GM19452 (cell line): ENCODE results near the gene CCDC85C.

Experiments
- ATAC-seq: cut with Tn5 transposase; IDR thresholded peaks from one replicate; pipeline ENCODE4 v1.9.1; 2021; ENCODE audit not compliant: unreplicated experiment

The CCDC85C gene

DNA sequence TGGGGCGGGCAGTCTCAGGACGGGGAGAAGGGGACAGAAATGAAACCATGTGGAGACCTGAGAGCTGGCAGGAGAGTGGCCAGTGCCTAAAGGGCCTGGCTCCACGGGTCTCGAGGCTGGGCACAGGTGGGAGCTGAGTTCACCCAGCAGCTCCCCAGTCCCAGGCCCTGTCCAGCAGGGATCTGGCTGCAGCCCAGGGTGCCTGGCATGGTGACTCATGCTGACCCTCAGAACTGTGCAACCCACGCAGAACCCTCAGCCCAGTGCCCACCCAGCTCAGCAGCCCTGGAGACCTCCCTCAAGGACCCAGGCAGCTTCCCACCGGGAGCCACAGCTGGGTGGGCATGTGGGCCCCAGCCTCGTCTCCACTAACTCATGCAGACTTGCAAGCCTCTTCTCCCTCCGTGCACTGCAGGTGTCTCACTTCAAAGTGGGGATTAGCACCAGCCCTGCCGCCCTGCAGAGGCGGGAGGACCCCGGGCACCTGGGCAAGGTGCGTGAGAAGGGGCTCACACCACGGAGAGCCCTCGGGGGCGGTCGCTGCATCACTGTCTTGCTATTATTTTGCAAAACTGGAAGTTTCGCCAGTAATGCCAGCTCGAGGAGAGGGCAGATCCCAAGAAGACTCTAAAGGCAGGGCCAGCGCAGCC lies 76.5 kb downstream of the CCDC85C start:
- no peak for ATAC-seq

DNA sequence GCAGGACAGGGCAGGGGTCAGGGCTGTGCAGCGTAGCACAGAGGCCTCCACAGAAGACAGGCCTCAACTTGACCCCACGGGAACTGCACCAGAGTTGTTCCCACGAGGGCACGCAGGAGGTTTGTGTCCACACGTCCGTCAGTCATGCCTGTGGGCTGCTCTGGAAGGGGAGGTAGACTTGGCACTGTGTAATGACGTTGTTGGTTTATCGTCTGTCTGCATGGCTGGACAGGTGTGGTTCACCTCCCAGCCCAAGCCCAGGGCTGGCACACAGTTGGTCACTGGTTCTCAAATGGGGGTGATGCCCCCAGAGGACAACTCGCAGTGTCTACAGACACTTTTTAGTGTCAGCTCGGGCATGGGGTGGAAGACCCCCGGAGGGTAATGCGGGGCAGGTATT lies 77.0 kb downstream of the CCDC85C start:
- ATAC-seq, result no peak

DNA sequence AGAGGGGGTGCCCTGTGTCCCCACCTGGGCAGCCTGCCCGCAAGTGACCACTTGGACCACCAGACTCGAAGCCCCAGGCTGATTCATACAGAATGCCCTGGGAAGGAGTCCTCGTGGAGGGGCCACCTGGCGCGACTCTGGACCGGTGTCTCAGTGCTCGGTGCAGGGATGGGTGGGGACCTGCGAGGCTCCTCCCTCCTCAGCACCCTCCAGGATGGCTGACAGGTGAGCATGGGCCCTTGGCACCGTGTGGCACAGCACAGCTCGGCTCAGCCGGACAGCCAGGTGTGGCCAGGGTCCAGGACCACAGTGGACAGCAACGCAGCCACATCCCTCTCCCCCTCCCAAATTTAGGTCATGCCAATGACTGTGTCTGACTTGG lies 78.3 kb downstream of the CCDC85C start:
- ATAC-seq, result no peak

DNA sequence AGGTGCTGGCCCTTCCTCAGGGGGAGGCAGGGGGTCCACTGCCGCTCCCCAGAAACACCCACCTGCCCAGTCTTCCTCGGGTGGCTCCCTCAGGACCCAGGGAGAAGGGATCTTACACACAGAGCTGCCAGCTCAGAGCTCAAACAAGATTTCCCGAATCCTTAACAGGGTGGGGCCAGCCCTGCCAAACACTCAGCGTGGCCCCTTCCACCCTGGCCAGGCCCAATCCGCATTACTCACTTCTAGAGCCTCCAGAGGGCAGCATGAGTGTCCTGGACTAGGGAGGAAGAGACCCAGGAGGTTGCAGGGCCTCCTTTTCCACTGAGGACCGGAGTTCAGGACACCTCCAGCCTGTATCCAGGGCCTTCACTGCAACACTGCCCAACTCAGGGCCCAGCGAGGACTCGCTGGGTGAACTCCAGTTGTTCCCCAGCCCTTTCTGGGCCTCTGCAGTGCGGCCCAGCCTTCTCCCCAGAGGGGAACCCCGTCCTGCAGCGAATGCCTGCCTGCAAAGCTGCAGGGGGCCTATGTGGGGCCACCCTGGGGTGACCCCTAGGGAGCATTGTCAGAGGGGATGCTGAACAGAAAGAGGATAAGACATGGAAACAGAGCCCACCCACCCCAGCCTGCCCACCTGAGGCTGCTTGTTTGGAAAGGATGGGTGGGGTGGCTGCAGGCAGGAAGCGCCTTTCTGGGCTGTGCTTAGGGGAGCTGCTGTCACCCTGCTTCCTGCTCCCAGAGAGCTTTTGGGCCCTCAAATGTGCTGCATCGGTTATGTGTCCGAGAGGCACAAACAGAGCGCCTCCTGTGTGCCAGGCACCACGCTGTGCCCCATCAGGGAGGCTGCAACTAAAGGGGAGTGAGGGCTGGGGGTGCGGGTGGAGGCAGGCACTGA lies 79.0 kb downstream of the CCDC85C start:
- ATAC-seq, result no peak

DNA sequence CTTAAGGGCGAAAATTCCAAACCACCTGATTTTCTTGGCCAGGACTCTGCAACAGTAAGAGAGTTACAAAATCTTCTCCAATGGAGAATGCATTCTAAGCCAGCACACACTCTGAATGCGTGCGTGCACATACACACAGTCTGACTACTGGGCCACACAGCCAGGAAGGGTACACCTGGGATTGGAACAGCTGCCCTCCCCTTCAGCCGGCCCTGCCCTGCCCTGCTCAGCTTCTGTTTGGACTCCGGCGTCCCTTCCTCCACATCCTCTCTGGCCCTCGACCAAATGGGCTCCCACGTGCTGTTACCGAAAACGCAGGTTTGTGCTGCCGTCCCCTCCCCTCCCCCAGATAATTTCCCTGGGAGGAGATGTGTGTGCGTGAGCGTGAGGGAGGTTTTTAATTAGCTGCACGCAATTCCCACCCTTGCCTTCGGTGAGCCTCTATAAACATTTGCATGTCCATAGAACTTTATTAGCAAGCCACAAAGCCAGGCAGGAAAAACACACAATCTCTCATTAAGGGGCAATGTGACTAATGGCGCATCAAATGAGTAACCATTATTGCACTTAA lies 79.8 kb downstream of the CCDC85C start:
- ATAC-seq, result no peak

DNA sequence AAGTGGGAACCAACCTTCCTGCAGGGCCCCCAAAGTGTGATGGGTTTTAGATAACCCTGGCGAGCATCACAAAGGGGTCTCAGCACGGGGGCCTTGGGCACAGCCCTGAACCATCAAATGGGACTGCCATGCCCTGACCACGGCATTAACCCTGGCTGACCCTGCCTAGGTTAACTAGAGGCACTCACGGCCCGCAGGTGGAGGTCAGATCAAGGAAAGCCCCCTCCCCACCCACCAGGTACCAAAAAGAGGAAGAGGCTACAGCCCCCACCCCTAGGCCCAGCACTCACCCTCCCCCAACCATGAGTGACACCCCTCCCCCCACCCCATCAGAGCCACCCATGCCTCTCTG lies 80.3 kb downstream of the CCDC85C start:
- no peak for ATAC-seq

DNA sequence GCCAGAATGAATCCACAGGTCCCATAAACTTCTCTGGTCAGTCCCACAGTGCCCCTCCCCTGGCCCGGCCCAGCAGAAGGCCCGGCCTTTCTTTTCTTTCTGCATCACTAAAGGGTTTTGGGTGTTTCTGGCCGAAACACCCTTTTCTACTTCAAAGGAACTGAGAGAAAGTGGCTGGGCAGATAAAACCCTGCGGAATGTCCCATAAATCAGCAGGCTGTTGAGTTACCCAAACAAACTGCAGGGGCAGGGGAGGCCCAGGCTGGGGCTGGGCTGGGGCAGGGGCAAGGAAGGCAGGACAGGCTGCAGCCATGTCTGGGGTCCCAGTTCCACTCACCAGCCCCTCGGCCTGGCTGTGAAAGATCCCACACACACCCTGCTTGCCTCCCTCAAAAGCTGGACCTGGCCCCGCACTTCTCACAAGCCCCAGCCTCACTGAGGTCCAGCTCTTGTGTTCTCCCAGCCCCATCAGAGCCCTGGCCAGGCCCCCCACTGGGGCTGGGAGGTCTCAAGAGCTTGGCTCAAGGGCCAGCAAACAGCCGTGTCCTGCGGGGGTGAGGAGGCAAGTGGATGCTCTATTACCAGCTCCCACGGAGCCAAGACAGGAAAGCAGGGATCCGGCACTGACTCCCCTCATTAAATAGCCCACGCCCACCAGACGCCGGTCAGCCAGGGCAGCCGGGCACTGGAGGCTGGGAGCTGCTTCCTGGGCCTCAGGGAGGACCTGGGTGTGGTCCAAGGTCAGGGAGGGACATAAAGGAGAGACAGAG lies 80.9 kb downstream of the CCDC85C start:
- ATAC-seq, result no peak

DNA sequence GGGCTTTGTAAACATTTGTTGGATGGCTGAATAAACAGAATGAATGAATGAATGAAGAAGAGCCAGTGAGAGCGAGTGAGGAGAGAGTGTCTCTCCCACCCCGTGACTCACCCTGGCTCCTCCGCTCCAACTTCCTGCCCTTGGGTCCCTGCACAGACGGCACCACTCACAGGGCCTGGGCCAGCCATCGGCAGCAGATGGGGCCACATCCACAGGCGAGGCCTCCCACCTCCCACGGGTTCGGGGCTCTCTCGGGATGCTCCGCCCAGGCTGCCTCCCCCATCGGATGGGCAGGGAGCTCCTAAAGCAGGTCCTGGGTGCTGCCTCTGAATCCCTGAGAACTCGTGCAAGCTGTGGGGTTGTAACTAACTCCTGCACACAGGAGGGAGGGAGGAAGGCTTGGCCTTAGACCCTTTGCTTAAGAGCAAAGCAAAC lies 81.5 kb downstream of the CCDC85C start:
- no peak for ATAC-seq

DNA sequence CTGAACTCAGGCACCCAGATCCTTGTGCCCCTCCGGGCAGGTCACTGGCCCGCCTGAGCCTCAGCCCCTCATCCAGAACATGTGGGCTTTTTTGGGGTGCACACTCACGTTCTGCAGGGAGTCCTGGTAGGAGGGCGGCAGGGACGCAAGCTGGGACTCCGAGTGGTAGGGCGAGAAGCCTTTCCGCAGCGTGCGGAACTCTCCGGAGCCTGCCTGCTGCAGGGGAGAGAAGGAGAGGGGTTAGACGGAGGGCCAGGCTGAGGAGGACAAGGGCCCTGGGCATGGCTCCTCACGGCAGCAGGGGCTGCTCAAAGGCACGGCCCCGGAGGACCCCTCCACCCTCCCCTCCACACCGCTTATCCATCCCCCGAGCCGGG lies 82.0 kb downstream of the CCDC85C start:
- ATAC-seq, result no peak

DNA sequence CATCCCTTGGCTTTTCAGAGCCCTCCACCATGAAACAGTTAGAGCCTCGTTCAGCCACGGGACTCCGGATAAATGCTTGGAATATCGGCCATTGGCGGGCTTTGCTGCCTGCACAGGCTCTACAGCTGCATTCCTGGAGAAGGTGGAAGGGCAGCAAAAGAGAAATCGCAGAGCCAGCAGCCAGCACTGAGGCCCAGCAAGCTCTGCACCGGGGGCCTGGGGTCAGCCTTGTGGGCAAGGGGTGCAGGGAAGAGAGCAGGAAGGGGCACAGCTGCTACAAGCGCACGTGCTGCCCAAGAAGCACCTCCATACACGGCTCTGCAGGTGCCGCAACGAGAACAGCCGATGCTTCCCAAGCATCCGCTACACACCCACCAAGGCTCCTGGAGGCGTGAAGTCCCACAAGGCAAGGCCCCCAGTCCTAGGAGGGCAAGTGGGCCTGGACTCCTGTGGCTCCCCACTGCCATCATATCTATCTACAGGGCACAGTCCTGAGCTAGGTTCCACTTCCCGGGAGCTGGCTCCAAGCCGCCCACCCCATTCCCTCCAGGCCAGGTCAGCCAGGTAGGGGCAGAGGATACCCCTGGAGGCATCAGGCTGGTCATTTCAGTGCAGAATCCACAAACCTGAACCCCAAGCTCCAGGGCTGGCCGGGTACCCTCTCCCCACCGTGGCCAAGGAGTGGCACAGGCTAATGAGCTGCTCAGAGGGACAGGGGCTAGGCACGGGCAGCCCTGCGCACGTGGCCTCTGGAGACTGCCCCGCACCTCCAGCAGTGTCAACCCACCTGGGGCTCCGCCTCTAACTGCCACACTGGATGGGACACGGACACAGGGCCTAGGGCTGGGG lies 82.6 kb downstream of the CCDC85C start:
- ATAC-seq, result no peak

DNA sequence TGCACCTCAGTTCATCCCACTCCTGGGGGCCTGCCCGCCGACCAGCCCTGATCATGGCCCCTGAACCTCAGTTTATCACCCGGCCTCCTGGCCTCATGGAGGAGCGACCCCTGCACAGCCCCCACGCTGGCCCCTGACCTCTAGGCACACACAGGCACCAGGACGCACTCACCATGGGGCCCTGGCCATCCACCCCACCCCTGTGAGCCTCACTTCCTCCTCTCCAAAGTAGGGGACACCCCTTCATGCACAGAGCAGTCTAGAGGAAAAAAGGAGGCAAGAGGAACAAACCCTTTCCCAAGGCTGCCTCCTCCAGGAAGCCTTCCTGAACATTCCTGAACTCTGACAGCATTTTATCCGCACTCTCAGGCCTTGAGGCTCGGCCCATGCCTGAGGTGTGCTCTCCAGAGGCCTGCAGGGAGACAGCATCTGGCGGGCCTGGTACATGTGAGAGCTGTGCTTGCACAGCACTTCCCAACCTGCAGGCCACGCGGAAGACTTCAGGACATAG lies 83.4 kb downstream of the CCDC85C start:
- ATAC-seq, result no peak

DNA sequence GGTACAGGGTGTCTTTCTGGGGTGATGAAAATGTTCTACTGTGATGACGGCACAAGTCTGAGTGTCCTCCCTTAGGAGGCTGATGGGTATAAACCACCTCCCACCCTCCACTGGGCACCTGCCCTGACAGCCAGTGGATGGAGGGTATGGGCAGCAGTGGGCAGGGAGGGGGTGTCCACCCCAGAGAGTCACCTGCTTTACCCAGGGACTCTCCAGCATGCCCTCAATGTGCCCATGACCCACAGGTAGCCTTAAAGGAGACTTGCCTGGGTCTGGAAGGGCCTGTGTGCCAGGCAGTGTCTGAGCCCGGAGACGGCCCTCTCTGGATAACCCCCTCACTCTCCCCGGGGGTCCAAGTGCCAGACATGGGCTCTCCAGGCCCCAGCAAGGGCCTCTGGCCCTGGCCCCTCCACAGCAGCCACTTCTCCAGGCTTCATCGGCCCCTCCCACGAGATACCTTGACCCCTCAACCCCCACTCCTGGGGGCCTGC lies 84.0 kb downstream of the CCDC85C start:
- ATAC-seq, result no peak

DNA sequence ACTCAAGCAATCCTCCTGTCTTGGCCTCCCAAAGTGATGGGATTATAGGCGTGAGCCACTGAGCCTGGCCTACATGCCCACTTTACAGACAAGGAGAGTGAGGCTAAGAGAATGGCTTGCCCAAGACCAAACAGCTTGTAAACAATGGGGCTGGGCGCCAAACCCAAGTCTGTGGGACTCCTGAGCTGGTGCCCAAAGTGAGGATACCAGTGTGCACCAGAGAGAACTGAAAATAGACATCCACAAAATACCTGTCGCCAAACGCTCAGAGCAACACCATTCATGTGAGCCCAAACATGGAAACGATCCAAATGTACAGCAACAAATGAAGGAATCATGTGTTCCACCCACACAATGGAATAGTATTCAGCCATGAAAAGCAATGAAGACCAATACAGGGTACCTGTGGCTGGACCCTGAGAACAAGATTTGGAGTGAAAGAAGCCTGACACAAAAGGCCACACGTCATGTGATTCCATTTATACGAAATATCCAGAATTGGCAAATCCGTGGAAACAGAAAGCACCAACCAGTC lies 84.6 kb downstream of the CCDC85C start:
- no peak for ATAC-seq

DNA sequence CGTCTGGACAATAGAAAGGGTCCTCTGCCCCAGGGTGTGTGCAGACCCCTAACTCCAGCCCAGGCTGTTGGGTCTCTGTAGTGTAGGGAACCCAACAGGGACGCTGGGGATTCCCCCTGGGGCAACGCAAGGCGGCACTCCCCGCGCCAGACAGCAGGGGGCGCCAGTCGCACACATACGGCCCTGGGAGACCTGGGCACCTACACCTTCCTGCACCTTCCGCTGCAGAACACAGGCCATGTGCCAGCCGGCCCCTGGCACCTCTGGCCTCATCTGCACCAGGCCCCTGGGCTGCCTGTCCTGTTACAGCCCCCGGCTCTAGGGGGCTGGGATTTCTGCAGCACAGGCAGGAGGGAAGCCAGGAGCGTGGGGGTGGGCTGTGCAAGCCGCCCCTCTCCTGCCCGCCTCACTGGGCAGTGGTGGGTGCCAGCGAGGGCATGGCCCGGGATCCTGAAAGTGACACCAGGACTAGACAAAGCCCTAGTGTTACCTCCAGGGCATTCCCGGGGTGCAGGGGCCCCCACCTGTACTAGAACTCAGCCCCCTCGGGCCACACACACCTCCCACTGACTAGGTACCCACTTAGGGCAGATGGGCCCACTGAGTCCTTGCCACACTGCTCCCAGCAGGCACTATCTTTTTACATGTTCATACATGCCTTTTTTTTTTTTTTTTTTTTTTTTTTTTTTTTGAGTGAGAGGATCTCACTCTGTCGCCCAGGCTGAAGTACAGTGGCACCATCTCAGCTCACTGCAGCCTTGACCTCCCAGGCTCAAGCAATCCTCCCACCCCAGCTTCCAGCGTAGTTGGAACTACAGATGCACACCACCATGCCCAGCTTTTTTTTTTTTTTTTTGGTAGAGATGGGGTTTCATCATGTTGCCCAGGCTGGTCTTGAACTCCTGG lies 85.3 kb downstream of the CCDC85C start:
- ATAC-seq, result peak; percentile 79

DNA sequence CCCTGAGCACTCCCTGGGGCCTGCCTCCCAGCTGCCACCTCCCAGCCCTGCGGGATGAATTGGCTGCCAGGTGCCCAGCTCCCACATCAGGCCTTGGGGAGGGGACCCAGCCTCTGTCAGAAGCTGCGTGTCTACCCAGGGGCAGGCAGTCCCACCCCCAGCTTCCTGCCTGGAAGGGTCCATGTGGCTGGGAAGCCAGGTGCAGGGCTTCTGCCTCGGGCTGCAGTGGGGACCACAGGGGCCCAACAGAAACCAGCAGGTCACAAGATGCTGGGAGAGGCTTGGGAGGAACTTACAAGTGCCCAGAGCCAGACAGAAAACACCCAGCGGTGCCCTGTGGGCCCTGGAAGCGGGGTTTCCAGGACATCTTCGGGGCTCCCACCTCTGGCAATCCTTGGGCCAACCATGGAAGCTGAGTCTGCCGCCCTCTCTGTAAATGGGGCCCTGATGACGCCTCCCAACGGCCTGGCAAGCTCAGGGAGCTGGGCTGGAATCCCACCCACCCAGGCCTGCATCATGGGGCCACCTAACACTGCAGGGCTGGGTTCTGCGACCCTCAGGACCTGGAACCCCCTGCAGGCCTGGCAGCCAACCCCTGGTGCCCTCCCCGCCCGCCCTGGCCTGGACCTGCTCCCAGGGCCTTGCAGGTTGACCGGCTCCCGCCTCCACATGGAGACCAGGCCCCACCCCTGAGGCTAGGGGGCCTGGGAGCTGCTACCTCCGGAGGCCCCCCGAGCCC lies 86.2 kb downstream of the CCDC85C start:
- ATAC-seq, result no peak

DNA sequence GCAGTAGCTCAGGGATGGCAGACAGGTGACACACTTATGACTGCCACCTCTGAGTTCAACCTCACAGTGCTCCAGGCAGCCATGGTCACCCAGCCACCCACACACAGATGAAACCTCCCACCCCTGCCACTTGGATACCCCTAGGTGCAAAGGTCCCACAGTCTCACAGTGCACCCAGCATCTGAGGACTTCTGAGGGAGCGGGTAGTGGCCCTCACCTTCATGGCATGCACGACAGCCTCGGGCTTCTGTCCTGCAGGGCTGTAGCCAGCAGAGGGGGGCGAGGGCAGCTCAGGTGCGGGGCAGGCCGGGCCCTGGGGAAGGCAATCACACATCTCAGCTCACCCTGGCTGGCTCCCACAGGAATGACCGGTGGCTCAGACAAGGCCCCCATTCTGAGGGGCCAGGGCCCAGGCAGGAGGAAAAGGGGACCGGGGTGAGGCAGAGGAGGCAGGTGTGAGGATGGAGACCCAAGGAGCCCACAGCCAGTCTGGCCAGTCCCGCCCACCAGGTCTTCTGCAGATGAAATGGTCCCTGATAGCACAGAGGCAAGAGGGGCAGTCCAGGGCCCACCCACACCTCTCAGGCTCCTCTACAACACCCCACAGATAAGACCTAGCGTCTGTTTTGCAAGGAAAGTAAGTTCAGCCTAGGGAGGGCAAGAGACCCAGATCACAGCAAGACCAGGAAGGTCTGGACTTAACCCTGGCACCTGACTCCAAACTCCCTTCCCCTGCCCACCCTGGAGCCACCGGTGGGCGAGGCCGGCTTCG lies 87.0 kb downstream of the CCDC85C start:
- no peak for ATAC-seq

DNA sequence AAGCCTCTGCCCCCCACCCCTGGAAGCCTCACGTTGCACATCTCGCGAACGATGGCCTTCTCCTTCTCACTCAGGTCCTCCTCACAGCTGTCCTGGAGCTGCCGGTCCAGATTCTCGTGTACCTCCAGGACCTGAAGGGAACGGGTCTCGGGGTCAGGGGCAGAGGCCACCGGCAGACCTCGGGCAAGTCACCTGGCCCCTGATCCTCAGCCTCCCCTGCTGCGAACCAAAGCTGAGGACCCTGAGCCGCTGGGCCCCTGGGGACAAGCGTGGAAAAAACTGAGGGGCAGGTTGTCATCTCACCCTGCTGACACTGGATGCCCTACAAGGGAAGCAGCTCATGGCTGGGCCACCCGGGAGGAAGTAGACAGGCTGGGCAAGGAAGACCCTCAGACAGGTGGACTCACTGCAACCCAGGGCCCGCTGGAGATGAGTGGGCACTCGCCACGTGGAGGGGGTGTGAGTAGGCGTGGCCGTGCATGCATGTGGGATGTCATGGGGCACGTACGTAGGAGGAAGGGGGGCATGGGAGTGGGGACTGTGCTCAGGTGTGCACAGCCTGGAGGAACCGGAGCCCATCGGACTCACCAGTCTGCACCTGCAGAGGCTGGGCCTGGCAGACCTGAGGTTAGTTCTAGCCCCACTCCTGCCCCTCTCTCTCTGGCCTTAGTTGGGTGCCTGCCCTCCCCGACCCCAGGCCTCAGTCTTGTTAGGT lies 87.7 kb downstream of the CCDC85C start:
- no peak for ATAC-seq
